ENCODE results near the gene PDE4D.

Gene PDE4D

DNA sequence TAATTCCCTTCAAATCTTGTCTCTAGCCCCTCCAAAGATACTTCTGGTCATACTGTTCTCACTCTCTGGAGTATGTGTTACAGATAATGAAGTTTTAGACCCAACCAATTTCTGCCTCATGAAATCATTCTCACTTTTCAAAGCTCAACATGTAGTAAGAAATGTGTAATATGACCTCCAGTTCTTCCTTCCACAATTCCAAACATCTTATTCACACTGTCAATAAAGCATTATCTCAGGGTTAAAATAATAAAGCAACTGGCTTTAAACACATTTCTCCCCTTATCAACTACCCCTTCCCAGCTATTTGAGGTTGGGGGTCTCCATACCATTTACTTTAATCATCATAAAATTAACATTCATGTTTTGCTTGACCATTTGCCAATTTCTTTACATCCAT lies 656.5 kb downstream of the PDE4D start:
- DNase-seq = no peak

DNA sequence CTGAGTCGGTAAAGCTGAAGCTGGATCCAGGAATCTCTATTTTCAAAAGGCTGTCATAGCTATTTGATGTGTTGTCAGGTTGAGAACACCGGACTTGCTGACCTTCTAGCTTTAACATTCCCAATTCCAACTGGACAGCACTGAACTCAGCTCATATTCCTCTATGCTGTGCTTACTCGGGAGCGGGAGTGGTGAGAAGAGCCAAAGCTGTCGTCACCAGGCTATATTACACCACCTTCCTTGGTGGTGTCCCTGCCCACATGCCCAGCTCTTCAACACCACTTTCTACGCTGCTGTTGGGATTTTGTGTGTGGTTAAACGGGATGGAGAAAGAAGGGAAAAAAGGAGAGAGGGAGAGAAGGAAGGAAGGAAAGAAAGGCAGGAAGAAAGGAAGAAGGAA lies 657.1 kb downstream of the PDE4D start:
- DNase-seq = no peak

DNA sequence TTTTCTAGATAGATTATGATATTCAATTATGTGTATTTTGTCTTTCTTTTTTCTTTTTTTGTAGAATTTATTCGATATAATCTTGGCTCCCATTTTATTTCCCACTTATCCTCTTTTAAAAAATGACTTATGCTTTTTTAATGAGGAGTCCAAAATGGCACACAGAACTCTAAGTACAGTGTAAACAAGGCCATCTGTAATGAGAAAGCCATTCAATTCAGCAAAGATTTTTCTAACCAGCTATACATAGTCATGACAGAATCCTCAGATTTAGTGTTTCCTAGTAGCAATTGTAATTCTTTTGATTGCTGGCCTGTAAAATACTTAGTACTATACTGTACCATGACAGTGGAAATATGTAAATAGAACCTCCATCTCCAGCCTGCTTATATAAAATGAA lies 659.3 kb downstream of the PDE4D start:
- DNase-seq = no peak

DNA sequence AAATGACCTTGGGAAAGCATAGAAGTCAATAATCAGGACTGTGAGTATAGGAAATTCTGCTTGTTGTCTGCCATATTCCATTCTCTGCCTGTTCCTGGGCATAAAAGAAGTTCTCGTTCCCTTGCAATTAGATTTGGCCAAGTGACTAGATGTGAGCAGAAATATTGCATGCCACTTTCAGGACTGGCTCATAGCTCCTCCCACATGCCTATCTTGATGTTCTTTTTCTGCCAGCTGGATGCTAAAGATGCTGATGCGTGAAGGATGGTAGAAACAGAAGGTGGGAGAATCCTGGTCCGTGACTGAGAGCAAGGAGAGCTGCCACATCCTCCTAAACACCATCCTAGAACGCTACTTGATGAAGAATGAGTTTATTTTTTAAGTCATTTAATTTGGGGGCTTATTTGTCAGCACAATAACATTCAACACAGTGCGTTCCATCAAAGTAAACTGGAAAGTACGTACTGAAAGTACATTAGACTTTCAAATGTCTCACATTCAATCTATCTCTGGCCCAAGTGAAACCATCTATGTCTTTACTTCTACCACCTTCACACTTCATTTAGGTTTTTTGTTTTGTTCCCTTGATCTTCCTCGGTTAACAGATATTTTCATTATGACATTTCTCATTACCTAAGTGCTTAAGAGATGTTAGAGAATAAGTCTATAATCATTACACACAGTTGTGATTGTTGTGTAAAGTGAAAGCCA lies 662.1 kb downstream of the PDE4D start:
- DNase-seq = no peak

DNA sequence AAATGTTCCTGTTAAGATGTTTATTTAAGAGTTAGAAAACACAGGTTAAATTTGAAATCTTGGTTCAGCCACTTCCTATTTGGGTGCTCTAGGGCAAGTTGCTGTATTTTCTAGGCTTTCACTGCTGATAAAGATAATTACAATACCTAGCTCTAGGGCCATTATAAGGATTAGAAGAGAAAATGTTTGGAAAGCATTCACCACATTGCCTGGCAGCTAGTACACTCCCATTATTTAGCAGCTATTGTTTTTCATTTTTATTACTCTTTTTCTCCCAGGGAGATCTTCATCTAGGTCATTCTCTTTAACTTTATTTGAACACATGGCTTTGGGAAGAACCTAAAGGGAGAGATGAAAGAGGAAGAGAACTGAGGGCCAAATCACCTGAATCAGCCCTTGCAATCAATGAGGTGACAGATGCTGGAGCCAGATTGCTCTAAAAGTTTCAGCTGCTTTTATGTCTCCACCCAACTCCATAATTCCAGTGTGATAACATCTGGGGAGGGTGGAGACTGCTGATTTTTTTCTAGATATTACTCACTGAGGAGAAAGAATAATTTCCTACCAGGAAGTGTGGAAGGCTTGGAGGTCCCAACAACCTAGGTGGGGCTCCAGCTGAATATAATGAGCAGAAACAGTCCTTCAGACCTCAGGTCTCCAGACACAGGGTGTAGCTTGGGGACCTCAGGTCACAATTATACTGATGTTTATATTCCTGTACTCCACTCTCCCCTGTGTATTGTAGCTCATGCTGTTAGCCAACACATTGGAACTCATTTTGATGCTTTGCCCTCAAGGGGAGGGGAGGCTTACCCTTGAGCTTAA lies 670.6 kb downstream of the PDE4D start:
- DNase-seq = no peak

DNA sequence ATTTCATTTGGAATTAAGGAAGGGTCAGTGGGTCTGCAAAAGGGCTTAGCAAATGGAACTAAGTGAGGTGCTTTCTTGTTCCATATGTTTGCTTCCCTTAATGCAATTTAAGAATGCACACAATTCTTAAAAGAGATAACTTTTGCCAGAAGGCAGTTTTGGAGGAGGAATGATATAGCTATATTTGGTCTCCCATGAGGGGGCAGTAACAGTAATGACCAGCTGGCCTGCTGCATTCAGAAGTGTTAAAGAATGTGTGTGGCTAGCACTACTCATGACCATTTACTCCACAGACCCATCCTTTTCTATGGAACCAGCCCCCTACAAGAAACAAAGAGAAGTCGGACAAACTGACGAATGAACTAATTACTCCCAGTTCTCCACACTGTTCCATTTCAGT lies 671.8 kb downstream of the PDE4D start:
- no peak for DNase-seq

DNA sequence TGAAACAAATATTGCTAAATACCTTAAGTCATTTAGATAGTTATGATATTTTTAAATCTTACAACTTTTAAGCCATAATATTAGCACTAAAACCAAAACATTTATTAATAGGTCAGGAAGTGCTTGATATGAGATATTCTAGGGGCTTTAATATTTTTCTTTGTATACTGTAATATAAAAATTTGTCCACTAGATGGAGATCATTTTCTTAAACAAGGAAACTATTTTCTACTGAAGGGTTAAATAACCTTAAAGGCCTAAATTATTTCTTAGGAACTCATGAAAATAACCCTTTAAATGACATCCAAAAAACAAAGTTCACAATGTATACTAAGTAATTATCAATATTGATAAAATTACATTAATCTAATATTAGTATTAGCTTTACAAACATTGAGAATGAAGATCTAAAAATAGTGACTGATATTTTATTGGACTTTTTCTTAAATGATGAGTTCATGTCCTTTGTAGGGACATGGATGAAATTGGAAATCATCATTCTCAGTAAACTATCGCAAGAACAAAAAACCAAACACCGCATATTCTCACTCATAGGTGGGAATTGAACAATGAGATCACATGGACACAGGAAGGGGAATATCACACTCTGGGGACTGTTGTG lies 675.0 kb downstream of the PDE4D start:
- no peak for DNase-seq

DNA sequence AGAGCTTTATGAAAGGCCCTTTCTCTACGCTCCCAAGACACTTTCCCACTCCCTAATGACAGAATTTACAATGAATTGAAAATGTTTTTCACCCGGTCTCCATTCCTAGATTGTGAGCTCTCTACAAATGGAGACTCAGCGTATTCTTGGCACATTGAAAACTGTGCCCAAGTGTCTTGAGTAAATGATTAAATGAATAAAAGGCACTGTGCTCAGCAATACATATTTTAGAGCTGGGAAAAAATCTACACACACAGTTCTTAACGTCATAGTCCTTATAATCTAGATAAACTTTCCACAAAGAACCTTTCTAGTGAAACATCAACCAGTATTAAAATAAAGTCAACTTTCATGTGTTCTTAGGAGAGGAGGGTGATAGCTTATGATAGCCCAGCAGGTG lies 676.7 kb downstream of the PDE4D start:
- DNase-seq = no peak

DNA sequence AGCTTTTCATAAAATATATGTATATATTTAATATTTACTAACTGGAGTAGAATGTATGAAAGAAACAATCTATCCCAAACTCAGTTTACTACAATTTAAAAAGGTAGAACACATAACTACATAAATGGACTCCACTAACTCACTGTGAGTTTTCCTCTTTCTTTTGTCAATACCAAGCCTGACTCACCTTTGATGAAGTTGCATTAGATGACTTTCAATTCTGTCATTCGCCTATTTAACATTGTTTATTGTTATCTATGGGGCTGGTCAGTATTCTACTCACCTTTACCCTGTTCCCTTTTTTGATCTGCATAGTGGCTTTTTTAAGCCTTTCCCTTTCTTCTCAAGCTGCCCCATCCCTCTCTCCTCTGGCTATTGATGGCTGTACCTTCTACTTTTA lies 680.9 kb downstream of the PDE4D start:
- no peak for DNase-seq

DNA sequence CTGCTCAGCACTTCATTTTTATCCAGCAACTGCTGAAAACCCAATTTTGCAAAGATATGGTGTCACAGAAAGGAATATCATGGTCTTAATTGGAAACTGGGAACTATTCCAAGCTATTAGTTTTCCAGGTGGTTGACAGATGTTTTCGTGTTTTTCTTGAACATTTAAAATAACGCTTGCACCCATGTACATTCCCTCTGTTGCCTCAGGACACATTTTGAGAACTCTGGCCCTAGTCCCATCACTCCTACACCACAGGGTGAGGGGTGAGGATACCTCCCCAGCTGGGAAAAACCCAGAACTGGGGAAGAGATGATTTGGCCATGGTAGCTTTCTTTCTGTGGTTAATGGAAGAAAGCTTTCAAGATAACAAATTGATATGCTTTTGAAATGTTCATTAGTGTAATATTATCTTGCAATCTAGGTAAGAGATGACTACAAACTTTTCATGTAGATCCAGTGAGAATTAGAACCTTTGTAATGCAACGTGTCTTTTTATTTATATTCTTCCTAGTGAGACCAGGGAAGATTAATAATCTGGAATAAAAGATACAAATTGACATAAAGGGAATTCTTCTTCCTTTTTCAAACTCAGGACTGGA lies 683.7 kb downstream of the PDE4D start:
- no peak for DNase-seq

DNA sequence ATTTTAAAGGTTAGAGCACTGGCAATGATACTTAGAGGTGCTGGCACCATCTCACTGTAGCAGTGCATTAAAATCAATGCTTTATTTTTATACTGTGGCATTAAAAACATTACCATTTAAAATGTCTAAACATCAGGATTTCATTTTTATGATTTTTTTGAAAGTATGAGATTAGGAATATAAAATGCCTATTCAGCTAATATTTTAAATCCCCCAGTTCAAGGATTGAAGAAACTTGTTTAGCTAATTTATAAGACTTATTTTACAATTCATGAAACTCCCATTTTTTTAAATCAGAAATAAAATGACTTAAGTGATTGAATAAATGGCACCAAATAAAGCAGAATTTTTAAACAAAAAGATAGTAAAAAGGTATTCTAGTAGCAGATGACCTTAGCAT lies 685.1 kb downstream of the PDE4D start:
- DNase-seq = no peak

DNA sequence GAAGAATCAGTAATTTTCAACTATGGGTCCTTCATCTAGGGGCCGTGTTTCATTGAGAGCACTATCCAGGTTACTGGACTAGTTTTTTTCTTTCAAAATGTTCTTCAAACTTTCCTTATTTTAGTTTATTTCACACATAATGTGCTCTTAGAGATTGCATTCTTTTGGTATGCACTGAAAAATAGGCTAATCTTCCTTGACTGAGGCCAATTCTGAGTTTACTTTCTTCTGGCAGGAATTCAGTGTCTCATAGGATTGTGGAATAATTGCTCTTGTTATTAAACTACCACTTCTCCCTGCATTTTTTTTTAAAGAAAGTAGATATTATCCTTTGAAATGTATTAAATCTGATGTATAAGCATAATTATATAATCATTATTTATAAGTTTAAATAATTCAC lies 686.1 kb downstream of the PDE4D start:
- DNase-seq = no peak

DNA sequence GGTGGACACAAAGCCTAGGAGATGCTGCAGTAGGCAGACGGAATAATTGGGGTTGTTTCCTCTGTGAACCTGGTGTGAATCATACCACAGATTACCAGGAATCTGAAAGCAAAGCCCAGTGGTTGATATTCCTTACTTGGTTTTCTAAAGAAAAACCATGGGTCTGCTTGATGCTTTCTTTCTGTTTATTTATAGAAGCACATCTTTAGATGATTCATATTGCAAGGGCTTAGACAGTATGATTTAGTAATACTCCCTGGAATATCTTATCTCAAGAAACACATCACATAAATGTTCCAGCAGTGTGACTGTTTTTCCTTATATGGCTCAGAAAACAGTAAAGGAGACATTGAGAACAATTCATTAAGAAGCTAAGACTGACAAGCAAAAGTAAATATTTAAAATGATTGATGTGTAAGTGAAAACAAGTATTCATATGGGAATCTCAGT lies 687.4 kb downstream of the PDE4D start:
- DNase-seq = no peak

DNA sequence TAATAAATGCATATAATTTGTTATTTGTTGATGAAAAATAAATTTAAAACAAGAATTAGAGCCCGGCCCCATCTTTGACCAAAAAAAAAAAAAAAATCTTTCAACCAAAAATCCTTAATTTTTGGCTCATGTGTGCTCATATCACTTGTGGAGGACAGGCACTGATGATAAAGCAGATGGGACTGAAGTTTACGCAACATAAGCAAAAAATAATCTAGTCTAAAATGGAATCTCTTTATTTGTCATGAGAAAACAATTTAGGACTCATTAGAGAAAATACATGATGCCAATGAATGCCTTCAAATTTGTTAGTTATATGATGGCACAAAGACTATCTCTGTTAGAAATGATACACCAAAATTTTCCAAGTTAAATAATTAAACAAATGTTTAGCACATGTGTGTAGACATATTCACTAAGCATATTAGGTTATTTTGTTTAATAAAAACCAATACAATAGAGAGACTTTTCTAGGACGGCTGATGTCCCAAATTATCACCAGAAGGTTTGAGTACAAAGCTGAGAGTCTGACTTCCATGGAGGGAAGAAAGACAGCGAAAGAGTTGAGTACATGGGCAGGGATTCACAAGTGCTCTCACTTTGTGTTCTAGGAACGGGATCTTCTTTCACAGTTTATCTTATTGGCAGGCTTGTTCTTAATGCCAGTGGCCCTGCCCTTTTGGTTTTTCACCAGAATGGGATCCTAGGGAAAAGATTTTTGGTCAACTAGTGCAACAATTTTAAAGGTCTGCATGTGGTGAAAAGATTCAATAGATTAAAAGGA lies 689.2 kb downstream of the PDE4D start:
- no peak for DNase-seq

DNA sequence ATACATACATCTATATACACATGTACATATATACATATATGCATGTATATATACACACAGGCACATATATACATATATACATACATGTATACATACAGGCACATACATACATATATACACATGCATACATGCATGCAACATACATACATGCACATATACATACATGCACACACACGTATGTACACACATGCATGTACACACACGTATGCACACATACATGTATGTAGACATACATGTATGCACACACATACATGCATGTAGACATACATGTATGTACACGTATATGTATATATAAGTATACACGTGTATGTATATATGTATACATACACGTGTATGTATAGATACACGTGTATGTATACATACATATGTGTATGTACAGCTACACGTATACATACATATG lies 693.7 kb downstream of the PDE4D start:
- no peak for DNase-seq

DNA sequence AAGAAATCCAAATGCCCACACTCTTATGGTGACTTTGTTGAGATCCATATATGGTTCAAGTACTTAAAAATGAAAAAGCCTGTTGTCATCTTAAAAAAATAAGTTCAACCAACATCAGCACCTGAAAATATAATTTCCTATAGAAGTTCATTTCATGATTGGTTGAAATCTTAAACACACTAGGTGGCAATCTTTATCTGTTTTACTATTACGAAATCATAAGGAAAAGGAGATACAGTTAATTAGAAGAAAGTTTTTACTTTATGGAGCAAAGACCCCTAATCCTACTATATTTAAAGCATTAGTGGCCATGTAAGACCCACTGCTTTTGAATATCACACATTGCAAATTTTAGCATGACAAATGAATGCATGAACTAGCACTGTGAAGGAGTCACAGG lies 694.7 kb downstream of the PDE4D start:
- DNase-seq = no peak

DNA sequence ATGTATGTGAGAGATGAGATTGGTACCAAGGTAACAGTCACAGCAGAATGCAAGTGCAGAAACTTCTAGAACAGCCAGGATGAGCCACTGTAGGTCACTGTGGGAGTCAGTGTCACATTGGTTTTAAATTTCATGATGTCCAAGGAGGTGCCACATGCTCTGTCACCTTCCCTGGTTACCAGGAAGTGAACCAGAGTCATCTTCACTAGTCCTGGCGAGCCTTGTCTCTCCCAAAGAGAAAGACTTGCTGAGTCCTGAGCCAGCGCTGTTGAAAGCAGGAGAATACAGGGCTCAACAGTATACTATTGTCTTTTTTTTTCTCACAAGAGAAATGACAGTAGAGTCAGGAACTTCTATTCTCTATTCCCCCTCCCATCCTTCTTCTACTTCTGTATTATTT lies 695.2 kb downstream of the PDE4D start:
- no peak for DNase-seq

DNA sequence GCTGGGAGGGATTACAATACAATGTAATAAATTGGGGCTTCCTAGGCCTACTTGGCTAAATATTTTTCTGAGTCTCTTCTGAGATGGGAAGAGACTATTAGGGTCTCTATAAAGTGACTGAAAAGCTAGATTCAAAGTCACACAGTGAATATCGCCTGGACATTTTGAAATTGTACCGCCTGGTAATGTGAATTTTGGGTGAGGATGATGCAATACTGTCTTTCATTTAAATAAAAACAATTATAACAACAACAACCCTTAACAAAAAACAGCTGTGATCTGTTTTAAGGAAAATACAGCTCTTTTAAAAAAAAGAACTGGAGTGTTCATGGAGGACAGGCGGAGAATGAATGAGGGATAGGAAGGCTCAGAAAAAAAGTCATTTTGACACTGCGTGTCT lies 695.6 kb downstream of the PDE4D start:
- DNase-seq = no peak

DNA sequence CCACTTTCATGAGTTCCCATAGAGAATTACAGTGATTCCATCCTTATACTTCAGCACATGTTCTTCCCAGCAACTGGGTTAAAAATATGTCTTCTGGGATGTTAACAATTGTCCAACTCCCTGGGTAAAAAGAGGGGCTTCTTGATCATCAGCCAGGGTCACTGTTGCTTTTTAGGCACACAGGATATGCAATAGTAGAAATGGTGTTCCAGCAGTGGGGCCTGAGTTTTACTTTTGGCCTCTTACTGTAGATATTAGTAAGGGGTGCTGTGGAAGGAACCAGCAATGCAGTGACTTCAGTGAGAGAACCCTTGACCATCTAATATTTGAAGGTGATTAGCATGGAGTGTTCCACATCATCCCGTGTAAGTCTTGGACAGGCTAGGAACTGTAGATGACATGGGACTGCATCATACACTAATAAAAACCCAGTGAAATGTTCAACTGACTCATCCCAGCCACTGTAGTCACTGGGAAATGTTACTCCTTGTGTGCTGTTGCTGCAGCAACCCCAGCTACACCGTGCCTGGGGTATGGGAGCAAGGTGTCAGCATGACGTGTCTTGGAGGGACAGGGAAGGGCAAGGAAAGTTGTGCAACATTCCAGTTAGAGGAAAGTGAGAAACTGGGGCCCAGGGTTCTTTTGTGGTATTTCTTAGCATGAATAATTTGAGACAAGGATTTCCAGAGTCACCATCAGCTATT lies 699.8 kb downstream of the PDE4D start:
- DNase-seq = no peak

DNA sequence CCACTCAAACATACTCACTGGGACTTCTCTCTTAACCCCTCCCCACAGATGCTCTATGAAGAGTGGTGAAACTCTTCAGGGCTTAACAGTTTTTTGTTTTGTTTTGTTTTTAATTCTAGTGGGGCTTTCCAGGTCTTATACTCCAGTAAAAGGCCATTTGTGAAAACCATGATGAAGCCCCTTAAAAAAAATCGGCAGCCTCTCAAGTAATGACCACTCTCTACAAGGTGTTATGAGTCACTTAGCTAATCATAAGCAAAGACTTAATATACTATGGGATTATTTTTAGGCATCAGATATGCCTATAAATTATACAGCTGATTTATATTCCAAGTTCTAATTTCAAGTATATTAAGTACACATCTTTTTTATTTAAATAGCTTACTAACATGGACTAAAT lies 702.8 kb downstream of the PDE4D start:
- DNase-seq = no peak

DNA sequence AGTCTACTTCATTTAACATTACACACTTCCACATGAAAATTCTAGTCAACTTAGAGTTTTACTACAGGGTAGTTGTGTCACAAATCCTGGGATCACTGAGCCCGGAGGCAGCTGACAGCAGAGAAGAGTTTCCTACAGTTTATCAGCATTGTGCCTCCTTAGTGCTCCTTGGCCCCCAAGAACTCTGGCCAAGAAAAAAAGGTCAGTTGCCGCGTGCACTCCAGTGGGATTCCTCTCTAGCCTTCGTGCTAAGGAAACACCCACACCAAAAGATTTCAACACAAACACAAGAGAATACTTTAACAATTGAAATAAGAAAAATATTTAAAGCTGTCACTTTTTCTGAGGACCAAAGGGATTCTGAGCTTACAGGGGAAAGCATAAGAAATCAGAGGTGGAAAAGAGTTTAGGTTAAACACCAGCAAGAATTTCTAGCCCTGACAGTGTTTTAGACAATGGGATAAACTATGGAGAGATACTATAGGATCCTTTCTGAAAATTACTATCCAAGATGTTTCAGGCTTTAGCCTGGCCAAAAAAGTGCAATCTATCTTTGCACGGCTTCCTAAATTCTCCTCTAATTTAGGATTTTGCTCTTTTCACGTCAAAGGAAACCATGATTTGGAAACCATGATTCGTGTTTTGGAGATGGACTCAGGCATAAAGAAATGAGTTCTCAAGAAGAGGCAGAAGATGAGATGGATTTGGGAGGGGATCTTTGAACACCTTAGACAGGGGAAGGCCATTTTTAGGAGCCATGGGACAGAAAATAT lies 703.9 kb downstream of the PDE4D start:
- DNase-seq = no peak
